ENCODE results near the gene CD84. TPM values are rescaled to one million over a fixed set of nuclear protein-coding genes. Genes with fewer than 3 reads are reported as not detected.

The CD84 gene
- total RNA-seq, 1 donor from 2014 or later, result not detected

DNA sequence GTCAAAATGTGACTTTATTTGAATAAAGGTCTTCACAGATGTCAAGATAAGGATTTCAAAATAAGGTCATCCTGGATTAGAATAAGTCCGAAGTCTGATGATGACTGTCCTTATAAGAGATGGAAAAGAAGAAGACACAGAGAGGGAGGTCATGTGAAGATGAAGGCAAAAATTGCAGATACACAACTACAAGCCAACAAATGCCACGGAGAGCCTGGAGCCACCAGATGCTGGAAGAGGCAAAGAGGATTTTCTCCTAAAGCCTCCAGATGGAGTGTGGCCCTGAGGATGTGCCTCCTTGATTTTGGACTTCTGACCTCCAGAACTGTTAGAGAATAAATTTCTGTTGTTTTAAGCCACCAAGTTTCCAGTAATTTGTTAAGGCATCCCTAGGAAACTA lies 36.4 kb upstream of the CD84 start:
- no peak for DNase-seq (ENCODE audit: low spot score, unreplicated experiment)
- TF ChIP-seq, protein P1, sequence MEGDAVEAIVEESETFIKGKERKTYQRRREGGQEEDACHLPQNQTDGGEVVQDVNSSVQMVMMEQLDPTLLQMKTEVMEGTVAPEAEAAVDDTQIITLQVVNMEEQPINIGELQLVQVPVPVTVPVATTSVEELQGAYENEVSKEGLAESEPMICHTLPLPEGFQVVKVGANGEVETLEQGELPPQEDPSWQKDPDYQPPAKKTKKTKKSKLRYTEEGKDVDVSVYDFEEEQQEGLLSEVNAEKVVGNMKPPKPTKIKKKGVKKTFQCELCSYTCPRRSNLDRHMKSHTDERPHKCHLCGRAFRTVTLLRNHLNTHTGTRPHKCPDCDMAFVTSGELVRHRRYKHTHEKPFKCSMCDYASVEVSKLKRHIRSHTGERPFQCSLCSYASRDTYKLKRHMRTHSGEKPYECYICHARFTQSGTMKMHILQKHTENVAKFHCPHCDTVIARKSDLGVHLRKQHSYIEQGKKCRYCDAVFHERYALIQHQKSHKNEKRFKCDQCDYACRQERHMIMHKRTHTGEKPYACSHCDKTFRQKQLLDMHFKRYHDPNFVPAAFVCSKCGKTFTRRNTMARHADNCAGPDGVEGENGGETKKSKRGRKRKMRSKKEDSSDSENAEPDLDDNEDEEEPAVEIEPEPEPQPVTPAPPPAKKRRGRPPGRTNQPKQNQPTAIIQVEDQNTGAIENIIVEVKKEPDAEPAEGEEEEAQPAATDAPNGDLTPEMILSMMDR (IDR thresholded peaks at IDR 0.05; ENCODE audit: unreplicated experiment), result no peak
- Mint-ChIP-seq H3K4me1 (ENCODE audit: low read depth) (no peaks in the 10 kb centered on the region), H3K36me3 (ENCODE audit: insufficient read depth) (no peaks in the 10 kb centered on the region), H3K27me3 (peaks cover 7% of the 10 kb centered on the region), H3K27ac (no peak overlapping the region), H3K4me3 (ENCODE audit: low read depth) (no peak overlapping the region), H3K9me3 (ENCODE audit: low read depth) (peaks cover 5% of the 10 kb centered on the region)

- Mint-ChIP-seq H3K4me3 (ENCODE audit: low read depth) (no peak overlapping the region), H3K27me3 (peaks cover 7% of the 10 kb centered on the region), H3K27ac (no peak overlapping the region), H3K9me3 (ENCODE audit: low read depth) (peaks cover 5% of the 10 kb centered on the region), H3K4me1 (ENCODE audit: low read depth) (no peaks in the 10 kb centered on the region), H3K36me3 (ENCODE audit: insufficient read depth) (no peaks in the 10 kb centered on the region)
- no peak for DNase-seq (ENCODE audit: low spot score, unreplicated experiment)
- TF ChIP-seq, protein P1 (IDR thresholded peaks at IDR 0.05; ENCODE audit: unreplicated experiment), result no peak
These were observed 35.1 kb upstream of the CD84 start for GRCh38 chr1:160614410-160614809.

DNA sequence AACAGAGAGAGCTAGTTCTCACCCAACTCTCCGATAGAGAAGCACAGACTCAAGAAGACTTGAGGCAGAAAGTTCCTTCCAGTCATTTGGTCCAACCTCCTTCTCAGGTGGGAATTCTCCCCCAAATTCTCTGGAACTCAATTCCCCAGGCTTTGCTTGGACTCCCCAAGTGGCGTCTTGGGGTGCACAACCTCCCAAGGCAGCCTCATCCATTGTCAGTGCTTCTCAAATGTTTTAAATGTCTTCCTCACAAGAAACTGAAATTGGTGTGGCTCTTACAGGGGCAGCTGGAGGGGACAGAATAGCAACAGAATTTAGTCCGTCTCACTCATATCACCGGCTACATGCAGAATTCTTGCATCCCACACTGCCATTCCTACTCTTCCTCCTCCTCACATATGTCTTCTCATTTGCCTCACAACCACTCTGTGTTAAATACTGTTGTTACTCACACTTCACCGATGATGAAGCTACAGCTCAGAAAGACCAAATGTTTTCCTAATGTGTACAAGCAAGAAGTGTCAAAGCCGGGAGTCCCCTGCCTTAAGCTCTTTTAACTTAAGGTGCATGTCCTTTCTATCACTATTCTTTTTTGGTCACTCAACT lies 33.4 kb upstream of the CD84 start:
- no peaks in the 10 kb centered on the region for H3K36me3 Mint-ChIP-seq (ENCODE audit: insufficient read depth)
- H3K27me3 Mint-ChIP-seq, result peaks cover 7% of the 10 kb centered on the region
- no peak overlapping the region for H3K27ac Mint-ChIP-seq
- H3K4me1 Mint-ChIP-seq (ENCODE audit: low read depth), result no peaks in the 10 kb centered on the region
- TF ChIP-seq, protein P1 (IDR thresholded peaks at IDR 0.05; ENCODE audit: unreplicated experiment), result no peak
- H3K9me3 Mint-ChIP-seq (ENCODE audit: low read depth), result no peaks in the 10 kb centered on the region
- H3K4me3 Mint-ChIP-seq (ENCODE audit: low read depth), result no peak overlapping the region
- DNase-seq (ENCODE audit: low spot score, unreplicated experiment), result no peak

GRCh38 chr1:160610569-160611242 lies 31.4 kb upstream of the CD84 start:
- Mint-ChIP-seq H3K4me3 (ENCODE audit: low read depth) (no peak overlapping the region), H3K27ac (no peak overlapping the region), H3K36me3 (ENCODE audit: insufficient read depth) (no peaks in the 10 kb centered on the region), H3K4me1 (ENCODE audit: low read depth) (peaks cover 5% of the 10 kb centered on the region), H3K9me3 (ENCODE audit: low read depth) (no peaks in the 10 kb centered on the region), H3K27me3 (peaks cover 7% of the 10 kb centered on the region)
- TF ChIP-seq, protein P1 (IDR thresholded peaks at IDR 0.05; ENCODE audit: unreplicated experiment), result no peak
- no peak for DNase-seq (ENCODE audit: low spot score, unreplicated experiment)

DNA sequence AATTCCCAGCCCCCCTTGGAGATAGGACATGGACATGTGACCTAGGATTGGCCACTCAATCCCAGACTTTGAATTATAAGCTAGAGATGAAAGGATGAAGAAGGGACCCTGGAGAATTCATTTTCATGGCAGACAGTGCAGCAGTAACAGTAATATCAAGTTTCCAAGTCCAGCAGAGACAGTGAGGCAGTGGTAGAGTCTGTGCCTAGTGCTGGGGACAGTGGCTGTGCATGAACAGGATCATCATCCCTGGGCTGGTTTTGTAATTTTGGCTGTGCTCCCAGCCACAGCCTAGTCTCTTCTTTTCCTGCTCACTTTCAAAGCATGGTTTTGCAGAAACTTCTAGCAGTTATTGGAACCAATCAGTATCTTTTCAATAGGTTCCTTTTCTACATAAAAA lies 29.6 kb upstream of the CD84 start:
- H3K4me3 Mint-ChIP-seq (ENCODE audit: low read depth), result no peak overlapping the region
- H3K27me3 Mint-ChIP-seq, result peaks cover 7% of the 10 kb centered on the region
- DNase-seq (ENCODE audit: low spot score, unreplicated experiment), result no peak
- H3K36me3 Mint-ChIP-seq (ENCODE audit: insufficient read depth), result no peaks in the 10 kb centered on the region
- peaks cover 3% of the 10 kb centered on the region for H3K9me3 Mint-ChIP-seq (ENCODE audit: low read depth)
- TF ChIP-seq, protein P1 (IDR thresholded peaks at IDR 0.05; ENCODE audit: unreplicated experiment), result no peak
- H3K27ac Mint-ChIP-seq, result no peak overlapping the region
- peaks cover 5% of the 10 kb centered on the region for H3K4me1 Mint-ChIP-seq (ENCODE audit: low read depth)

All from progenitor cell of endocrine pancreas (in vitro differentiated cells).